Measurements from ENCODE around the gene OGT. TPM values are rescaled to one million over a fixed set of nuclear protein-coding genes. Genes with fewer than 3 reads are reported as not detected.

Gene OGT
- total RNA-seq, 2 experiments from 2014 or later = 252 to 264 TPM

DNA sequence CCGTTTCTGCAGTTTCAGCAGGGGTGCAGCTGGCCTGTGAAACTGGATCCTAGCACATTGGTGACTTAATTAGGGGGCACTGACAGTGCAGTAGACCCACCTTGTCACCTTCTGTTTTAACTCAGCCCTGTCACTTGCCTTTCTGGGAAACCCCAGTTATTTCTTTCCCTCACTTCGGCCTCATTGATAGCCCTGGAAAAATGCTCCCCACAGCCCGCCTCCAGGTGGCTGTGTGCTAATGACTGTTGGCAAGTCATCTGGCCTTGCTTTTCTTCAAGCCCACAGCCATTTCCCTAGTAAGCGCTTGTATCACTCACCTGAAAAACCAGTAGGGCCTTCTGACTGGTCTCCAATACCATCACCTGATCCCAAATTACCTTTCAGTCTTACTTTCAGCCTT, 82.2 kb downstream of the OGT start:
- Mint-ChIP-seq H3K4me1 (ENCODE audit: low read depth) (peaks cover 62% of the 10 kb centered on the region), H3K9me3 (ENCODE audit: insufficient read depth) (no peaks in the 10 kb centered on the region), H3K36me3 (ENCODE audit: low read depth) (peaks cover 71% of the 10 kb centered on the region), H3K4me3 (peak overlapping the region; percentile 89), H3K27ac (peak overlapping the region; percentile 91), H3K27me3 (ENCODE audit: low read depth) (no peaks in the 10 kb centered on the region)
- ATAC-seq (no peak), DNase-seq (no peak)
- ChIA-PET CTCF (interaction anchor here (1.0 to 6.8 kb wide), 3 partner anchors 8 to 66 kb away, joined by 3 to 56 read pairs (median 4); no protein-coding TSS in a partner anchor), POLR2A (interaction anchor here (1.1 to 1.3 kb wide), 4 partner anchors 8 to 81 kb away, joined by 3 to 5 read pairs (median 4); no protein-coding TSS in a partner anchor)

DNA sequence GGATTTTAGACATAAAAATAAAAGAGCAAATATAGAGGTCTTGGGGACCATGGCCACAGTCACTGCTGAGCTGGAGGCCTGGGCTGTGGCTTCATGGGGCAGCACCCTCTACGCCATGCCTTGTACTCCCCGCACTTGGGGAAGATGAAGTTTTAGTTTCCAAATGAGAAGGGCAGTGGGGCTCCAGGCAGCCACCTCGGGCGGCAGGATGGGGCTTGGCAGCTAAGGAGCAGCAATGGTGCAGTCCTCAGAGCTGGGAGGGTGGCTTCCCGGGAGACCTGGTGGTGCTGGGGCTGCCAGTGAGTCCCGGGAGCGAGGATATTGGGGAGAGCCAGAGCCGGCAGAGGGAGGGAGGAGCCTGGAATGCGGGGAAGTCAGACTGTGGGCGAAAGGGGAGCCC, 83.0 kb downstream of the OGT start:
- H3K9me3 Mint-ChIP-seq (ENCODE audit: insufficient read depth) = no peaks in the 10 kb centered on the region
- peaks cover 68% of the 10 kb centered on the region for H3K36me3 Mint-ChIP-seq (ENCODE audit: low read depth)
- peak overlapping the region; percentile 89 for H3K4me3 Mint-ChIP-seq
- DNase-seq = no peak
- peaks cover 66% of the 10 kb centered on the region for H3K4me1 Mint-ChIP-seq (ENCODE audit: low read depth)
- H3K27me3 Mint-ChIP-seq (ENCODE audit: low read depth) = no peaks in the 10 kb centered on the region
- CTCF ChIA-PET = interaction anchor here (6.8 to 9.6 kb wide), 2 partner anchors 20 to 35 kb away, joined by 56 read pairs; no protein-coding TSS in a partner anchor
- POLR2A ChIA-PET = interaction anchor here (0.9 to 1.3 kb wide), 2 partner anchors 9 to 82 kb away, joined by 3 to 4 read pairs; no protein-coding TSS in a partner anchor
- ATAC-seq = no peak
- peak overlapping the region; percentile 91 for H3K27ac Mint-ChIP-seq

DNA sequence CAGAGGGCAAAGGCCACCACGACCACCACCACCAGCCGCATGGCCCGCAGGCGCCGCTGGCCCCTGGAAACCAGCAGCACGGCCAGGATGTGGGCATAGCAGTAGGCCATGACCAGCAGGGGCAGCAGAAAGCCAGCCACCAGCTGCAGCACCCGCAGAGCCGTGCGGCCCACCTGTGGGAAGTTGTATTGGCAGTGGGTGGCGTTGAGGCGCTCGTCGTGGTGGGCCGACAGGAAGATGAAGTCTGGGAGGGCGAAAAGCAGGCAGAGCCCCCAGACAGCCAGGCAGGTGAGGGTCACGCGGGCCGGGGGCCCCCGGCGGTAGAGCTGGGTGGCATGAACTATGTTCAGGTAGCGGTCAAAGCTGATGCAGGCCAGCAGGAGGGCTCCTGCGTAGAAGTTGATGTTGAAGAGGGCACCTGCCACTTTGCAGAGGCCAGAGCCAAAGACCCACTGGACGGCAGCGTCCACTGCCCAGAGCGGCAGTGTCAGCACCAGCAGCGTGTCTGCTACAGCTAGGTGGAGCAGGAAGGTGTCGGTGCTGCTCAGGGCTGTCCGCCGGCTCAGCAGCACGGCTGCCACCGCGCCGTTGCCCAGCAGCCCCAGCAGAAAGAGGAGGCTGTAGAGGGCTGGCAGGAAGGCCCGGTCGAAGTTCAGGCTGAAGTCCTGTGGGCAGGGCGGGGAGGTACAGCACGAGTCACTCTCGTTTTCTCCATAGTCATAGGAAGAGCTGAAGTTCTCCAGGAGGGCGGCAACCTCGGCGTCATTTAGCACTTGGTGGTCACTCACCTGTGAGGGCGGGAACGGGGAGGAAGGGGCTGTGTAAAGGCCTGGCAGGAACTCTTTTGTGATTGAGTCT, 84.0 kb downstream of the OGT start:
- ChIA-PET CTCF (interaction anchor here (0.7 to 9.6 kb wide), 6 partner anchors 8 to 83 kb away, joined by 3 to 56 read pairs (median 8); no protein-coding TSS in a partner anchor), POLR2A (interaction anchor here (0.6 to 3.4 kb wide), 6 partner anchors 11 to 83 kb away, joined by 3 to 32 read pairs (median 4); partner anchors contain the start of gene OGT)
- ATAC-seq (peak; percentile 10), DNase-seq (peak; percentile 61)
- H3K4me1 Mint-ChIP-seq (ENCODE audit: low read depth) = peaks cover 65% of the 10 kb centered on the region
- H3K27me3 Mint-ChIP-seq (ENCODE audit: low read depth) = no peaks in the 10 kb centered on the region
- peak overlapping the region; percentile 91 for H3K27ac Mint-ChIP-seq
- peaks cover 62% of the 10 kb centered on the region for H3K36me3 Mint-ChIP-seq (ENCODE audit: low read depth)
- H3K4me3 Mint-ChIP-seq = peak overlapping the region; percentile 89
- H3K9me3 Mint-ChIP-seq (ENCODE audit: insufficient read depth) = no peaks in the 10 kb centered on the region

DNA sequence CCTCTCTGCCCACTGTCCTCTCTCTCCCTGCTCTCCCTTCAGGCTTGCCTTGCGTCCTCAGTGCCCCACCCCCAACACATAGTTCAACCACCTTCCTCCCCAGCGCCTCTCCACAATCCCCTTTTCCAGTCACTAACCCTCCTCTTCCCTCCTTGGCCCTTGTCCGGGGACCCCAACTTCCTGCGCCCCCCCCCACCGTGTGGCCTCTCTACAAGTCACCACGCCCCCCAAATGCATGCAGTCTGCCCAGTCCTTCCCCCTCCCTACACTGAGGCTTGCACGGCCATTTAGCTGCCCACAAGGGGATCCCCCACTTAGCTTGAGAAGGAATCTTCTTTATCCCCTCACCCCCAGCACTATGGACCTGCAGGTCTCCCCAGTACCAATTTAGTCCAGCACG, 84.8 kb downstream of the OGT start:
- DNase-seq = peak; percentile 24
- Mint-ChIP-seq H3K4me1 (ENCODE audit: low read depth) (peaks cover 70% of the 10 kb centered on the region), H3K27ac (peak overlapping the region; percentile 91), H3K27me3 (ENCODE audit: low read depth) (no peaks in the 10 kb centered on the region), H3K9me3 (ENCODE audit: insufficient read depth) (no peaks in the 10 kb centered on the region), H3K4me3 (peak overlapping the region; percentile 89), H3K36me3 (ENCODE audit: low read depth) (peaks cover 56% of the 10 kb centered on the region)
- ATAC-seq = no peak
- POLR2A ChIA-PET = interaction anchor here (0.9 to 3.4 kb wide), 6 partner anchors 9 to 84 kb away, joined by 3 to 32 read pairs (median 4); partner anchors contain the start of gene OGT
- CTCF ChIA-PET = interaction anchor here (0.6 to 9.6 kb wide), 8 partner anchors 10 to 177 kb away, joined by 3 to 56 read pairs (median 8); no protein-coding TSS in a partner anchor

DNA sequence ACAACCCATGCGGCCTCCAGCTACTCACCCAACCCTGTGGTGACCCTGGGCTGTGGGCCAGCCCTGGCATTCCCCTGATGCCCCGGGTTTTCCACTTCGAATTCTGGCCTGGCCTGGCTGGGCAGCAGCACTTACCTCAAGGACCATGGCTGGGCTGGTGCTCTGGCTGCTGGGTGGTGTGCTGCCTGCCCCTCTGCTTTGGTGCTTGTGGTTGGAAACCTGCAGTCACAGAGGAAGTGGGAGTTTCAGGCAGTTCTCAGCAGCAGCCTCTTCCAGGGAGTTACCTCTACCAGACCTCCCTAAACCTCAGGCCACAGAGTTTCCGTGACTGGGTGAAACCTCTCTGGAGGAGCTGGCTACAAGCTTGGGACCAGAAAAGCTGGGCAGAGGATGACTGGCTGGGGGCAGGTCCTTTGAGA, 85.4 kb downstream of the OGT start, which contains the start of gene CXCR3:
TSS of gene CXCR3 (minus strand) at position 209 of the 419 bp plus-strand sequence. CDS start at position 147, 62 bp downstream.
- ChIA-PET POLR2A (interaction anchor here (0.6 to 3.4 kb wide), 7 partner anchors 10 to 85 kb away, joined by 3 to 32 read pairs (median 3); partner anchors contain the start of gene OGT), CTCF (interaction anchor here (0.6 to 9.6 kb wide), 7 partner anchors 11 to 177 kb away, joined by 3 to 56 read pairs (median 12); no protein-coding TSS in a partner anchor)
- Mint-ChIP-seq H3K4me3 (peak within 1 kb of the TSS; percentile 89), H3K9me3 (ENCODE audit: insufficient read depth) (no peaks in the 10 kb centered on the region), H3K4me1 (ENCODE audit: low read depth) (peaks cover 71% of the 10 kb centered on the region), H3K27me3 (ENCODE audit: low read depth) (no peaks in the 10 kb centered on the region), H3K36me3 (ENCODE audit: low read depth) (peaks cover 51% of the 10 kb centered on the region), H3K27ac (peak within 1 kb of the TSS; percentile 91)
- ATAC-seq = peak; percentile 53
- peak; percentile 84 for DNase-seq

DNA sequence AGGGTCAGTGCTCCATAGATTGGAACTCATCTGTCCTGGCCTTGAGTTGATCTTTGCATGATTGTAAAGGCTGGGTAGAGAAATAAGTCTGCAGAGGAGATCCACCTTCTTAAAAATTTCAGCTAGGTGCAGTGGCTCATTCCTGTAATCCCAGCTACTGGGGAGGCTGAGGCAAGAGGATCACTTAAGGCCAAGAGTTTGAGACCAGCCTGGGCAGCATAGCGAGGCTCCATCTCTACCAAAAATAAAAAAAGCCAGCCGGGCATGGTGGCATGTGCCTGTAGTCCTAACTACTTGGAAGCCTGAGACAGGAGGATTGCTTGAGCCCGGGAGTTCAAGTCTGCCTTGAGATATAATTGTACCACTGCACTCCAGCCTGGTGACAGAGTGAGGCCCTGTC, 85.9 kb downstream of the OGT start:
- peaks cover 48% of the 10 kb centered on the region for H3K36me3 Mint-ChIP-seq (ENCODE audit: low read depth)
- peak overlapping the region; percentile 91 for H3K27ac Mint-ChIP-seq
- DNase-seq = peak; percentile 28

DNA sequence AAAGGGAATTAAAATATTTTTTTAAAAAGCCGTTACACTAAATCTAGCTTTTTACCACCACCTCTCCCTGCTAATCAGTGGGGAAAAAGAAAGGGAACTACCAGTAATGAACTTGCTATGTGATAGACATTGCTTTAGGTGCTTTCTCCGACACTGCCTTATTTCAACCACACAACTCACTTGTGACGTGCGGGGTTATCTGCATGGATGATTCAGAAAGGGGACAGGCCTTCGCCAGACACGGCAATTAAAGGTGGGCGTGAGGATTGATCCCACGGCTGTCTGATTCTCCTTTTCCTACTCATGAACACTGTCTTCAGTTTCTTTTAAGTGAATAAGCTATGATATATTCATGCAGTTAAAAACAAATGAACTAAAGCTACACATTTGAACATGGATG, 86.3 kb downstream of the OGT start:
- H3K4me1 Mint-ChIP-seq (ENCODE audit: low read depth) = peaks cover 72% of the 10 kb centered on the region
- DNase-seq (peak; percentile 48), ATAC-seq (no peak)
- peak overlapping the region; percentile 89 for H3K4me3 Mint-ChIP-seq
- H3K27ac Mint-ChIP-seq = peak overlapping the region; percentile 91
- ChIA-PET POLR2A (interaction anchor here (3.4 kb wide), 1 partner anchor 86 kb away, joined by 32 read pairs; the partner anchor contains the start of gene OGT), CTCF (interaction anchor here (1.4 to 9.6 kb wide), 4 partner anchors 11 to 85 kb away, joined by 4 to 56 read pairs (median 36); no protein-coding TSS in a partner anchor)
- no peaks in the 10 kb centered on the region for H3K9me3 Mint-ChIP-seq (ENCODE audit: insufficient read depth)
- H3K36me3 Mint-ChIP-seq (ENCODE audit: low read depth) = peaks cover 48% of the 10 kb centered on the region
- H3K27me3 Mint-ChIP-seq (ENCODE audit: low read depth) = no peaks in the 10 kb centered on the region

More for the DNA sequence above, 85.9 kb downstream of the OGT start:
- H3K9me3 Mint-ChIP-seq (ENCODE audit: insufficient read depth) = no peaks in the 10 kb centered on the region
- ChIA-PET POLR2A (interaction anchor here (0.6 to 3.4 kb wide), 6 partner anchors 10 to 85 kb away, joined by 3 to 32 read pairs (median 4); partner anchors contain the start of gene OGT), CTCF (interaction anchor here (1.0 to 9.6 kb wide), 5 partner anchors 11 to 85 kb away, joined by 3 to 56 read pairs (median 16); no protein-coding TSS in a partner anchor)
- ATAC-seq = no peak
- H3K4me3 Mint-ChIP-seq = peak overlapping the region; percentile 89
- peaks cover 71% of the 10 kb centered on the region for H3K4me1 Mint-ChIP-seq (ENCODE audit: low read depth)
- H3K27me3 Mint-ChIP-seq (ENCODE audit: low read depth) = no peaks in the 10 kb centered on the region

DNA sequence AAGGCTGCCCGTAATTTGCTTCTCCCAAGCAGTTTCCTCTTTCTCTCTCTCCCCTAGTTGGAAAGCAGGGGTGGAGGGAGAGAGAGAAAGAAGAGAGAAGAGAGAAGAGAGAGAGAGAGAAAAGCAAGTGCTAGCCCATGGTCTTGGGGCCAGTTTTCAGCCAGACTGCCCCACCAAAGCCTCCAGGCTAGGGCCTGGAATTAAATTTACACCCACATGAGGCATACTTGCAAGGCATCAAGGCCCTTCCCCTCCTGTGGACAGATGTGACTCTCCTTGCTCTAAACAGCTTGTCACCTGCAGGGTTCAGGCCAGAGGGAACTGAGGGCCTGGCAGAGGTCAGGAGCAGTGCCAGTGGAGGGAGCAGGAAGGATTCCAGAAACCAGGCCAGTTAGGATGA, 87.1 kb downstream of the OGT start:
- H3K4me3 Mint-ChIP-seq = no peak overlapping the region
- H3K36me3 Mint-ChIP-seq (ENCODE audit: low read depth) = peaks cover 43% of the 10 kb centered on the region
- ChIA-PET CTCF (interaction anchor here (1.4 to 9.6 kb wide), 5 partner anchors 12 to 85 kb away, joined by 4 to 56 read pairs (median 39); no protein-coding TSS in a partner anchor), POLR2A (interaction anchor here (3.4 kb wide), 1 partner anchor 86 kb away, joined by 32 read pairs; the partner anchor contains the start of gene OGT)
- H3K27ac Mint-ChIP-seq = peak overlapping the region; percentile 91
- ATAC-seq = no peak
- DNase-seq = no peak
- no peaks in the 10 kb centered on the region for H3K27me3 Mint-ChIP-seq (ENCODE audit: low read depth)
- peaks cover 70% of the 10 kb centered on the region for H3K4me1 Mint-ChIP-seq (ENCODE audit: low read depth)
- no peaks in the 10 kb centered on the region for H3K9me3 Mint-ChIP-seq (ENCODE audit: insufficient read depth)

DNA sequence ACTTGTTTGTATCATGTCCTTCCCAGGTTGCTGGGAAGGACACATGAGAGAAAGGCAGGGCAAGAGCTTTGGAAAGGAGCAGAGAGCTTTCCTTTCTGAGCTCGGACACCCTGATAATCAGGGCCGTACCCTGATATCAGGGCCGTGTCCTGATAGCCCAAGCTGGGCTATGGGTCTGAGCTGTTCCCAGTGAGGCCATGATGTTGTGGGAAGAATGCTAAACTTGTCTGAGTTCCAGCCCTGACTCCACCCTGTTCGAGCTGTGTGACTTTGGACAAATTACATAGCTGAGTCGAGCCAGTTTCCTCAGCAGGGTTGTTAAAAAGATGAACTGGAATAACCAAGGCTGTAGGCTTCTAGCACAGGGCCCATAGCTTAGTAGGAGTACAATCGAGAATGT, 88.7 kb downstream of the OGT start:
- peaks cover 65% of the 10 kb centered on the region for H3K4me1 Mint-ChIP-seq (ENCODE audit: low read depth)
- H3K9me3 Mint-ChIP-seq (ENCODE audit: insufficient read depth) = no peaks in the 10 kb centered on the region
- ChIA-PET POLR2A (interaction anchor here (1.2 to 3.1 kb wide), 3 partner anchors 17 to 256 kb away, joined by 3 to 21 read pairs (median 10); partner anchors contain the start of genes OGT and TAF1), CTCF (interaction anchor here (0.7 to 9.6 kb wide), 8 partner anchors 10 to 88 kb away, joined by 4 to 56 read pairs (median 10); partner anchors contain the start of gene OGT)
- H3K27me3 Mint-ChIP-seq (ENCODE audit: low read depth) = no peaks in the 10 kb centered on the region
- H3K36me3 Mint-ChIP-seq (ENCODE audit: low read depth) = peaks cover 27% of the 10 kb centered on the region
- peak overlapping the region; percentile 91 for H3K27ac Mint-ChIP-seq
- ATAC-seq (no peak), DNase-seq (no peak)
- H3K4me3 Mint-ChIP-seq = no peak overlapping the region

DNA sequence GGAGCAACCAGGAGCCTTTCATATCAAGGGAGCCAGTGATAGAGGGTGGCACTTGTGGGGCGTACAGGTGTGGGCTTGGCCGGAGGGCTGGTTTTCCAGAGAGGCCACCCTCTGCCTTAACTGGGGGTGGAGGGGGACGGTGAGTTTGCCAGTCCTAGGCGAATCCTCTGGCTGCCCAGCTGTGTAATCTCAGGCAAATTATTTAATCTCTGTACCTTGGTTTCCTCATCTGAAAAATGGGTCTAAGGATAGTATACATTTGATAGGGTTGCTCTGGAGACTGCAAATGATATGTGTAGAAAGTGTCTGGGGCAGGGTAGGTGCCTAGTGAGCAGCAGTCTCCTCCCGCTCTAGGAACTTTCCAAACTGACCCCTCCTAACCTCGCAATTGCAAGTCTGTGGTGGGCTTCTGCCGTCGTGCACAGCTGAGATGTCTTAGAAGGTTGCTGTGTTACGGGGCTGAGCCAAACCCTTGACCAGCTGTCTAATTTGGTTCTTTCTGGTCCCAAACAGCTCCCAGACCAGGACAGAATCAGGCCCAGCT, 89.2 kb downstream of the OGT start:
- no peaks in the 10 kb centered on the region for H3K27me3 Mint-ChIP-seq (ENCODE audit: low read depth)
- H3K4me1 Mint-ChIP-seq (ENCODE audit: low read depth) = peaks cover 70% of the 10 kb centered on the region
- H3K4me3 Mint-ChIP-seq = peak overlapping the region; percentile 70
- ChIA-PET POLR2A (interaction anchor here (0.9 to 3.1 kb wide), 6 partner anchors 7 to 256 kb away, joined by 3 to 21 read pairs (median 4); partner anchors contain the start of genes OGT and TAF1), CTCF (interaction anchor here (0.7 to 9.6 kb wide), 11 partner anchors 11 to 88 kb away, joined by 3 to 56 read pairs (median 7); partner anchors contain the start of gene OGT)
- DNase-seq (no peak), ATAC-seq (peak; percentile 6)
- H3K36me3 Mint-ChIP-seq (ENCODE audit: low read depth) = peaks cover 22% of the 10 kb centered on the region
- H3K27ac Mint-ChIP-seq = peak overlapping the region; percentile 91
- no peaks in the 10 kb centered on the region for H3K9me3 Mint-ChIP-seq (ENCODE audit: insufficient read depth)

Measured in activated CD8-positive, alpha-beta T cell treated with anti-CD3 and anti-CD28 coated beads, Interleukin-2, amount 10 ng/mL, durations not matched to agents 7 days and 5 days (primary cell).